Lung (tissue), 12 donors: Measurements from ENCODE around the gene EMSY. TPM values are rescaled to one million over a fixed set of nuclear protein-coding genes. Genes with fewer than 3 reads are reported as not detected.

Experiments
- ATAC-seq: fragments of 200-7000 bp; cut with Tn5 transposase; one replicate; pipeline ENCODE4 v1.9.1; 2020; ENCODE audit warnings: moderate number of reproducible peaks; ENCODE audit not compliant: insufficient read depth, low FRiP score
- DNase-seq, 3 donors: peaks; one replicate each; pipeline ENCODE4 v3.0.0-alpha.2; 2013 to 2017
- H3K27ac ChIP-seq, 2 donors: one replicate each; pipeline ENCODE4 v1.5.1; 2013; ENCODE audit warnings: mild to moderate bottlenecking in 2 of 2, moderate library complexity in 2 of 2, control low read depth in 1 of 2, inconsistent platforms in 1 of 2, low read depth in 1 of 2, low read length in 1 of 2
- H3K27me3 ChIP-seq, 3 donors: one replicate each; pipeline ENCODE4 v1.5.1; 2013; ENCODE audit warnings: low read length in 2 of 3; ENCODE audit not compliant: control insufficient read depth in 3 of 3, insufficient read depth in 3 of 3
- H3K36me3 ChIP-seq, 4 donors: one replicate each; pipeline ENCODE4 v1.5.1; 2013; ENCODE audit warnings: low read length in 4 of 4, mild to moderate bottlenecking in 1 of 4, moderate library complexity in 1 of 4; ENCODE audit not compliant: control insufficient read depth in 4 of 4, insufficient read depth in 4 of 4
- H3K4me1 ChIP-seq, 5 donors: one replicate each; pipeline ENCODE4 v1.5.1; 2013; ENCODE audit warnings: low read length in 5 of 5, mild to moderate bottlenecking in 2 of 5, moderate library complexity in 1 of 5; ENCODE audit not compliant: control insufficient read depth in 5 of 5, insufficient read depth in 5 of 5
- H3K4me3 ChIP-seq: one replicate; pipeline ENCODE4 v1.5.1; 2013; ENCODE audit warnings: mild to moderate bottlenecking, control low read depth, moderate library complexity
- H3K9ac ChIP-seq, 2 donors: one replicate each; pipeline ENCODE4 v1.5.1; 2013; ENCODE audit warnings: low read length in 2 of 2, control low read depth in 1 of 2; ENCODE audit not compliant: insufficient read depth in 1 of 2
- H3K9me3 ChIP-seq, 4 donors: one replicate each; pipeline ENCODE4 v1.5.1; 2013; ENCODE audit warnings: low read length in 3 of 4, mild to moderate bottlenecking in 1 of 4, moderate library complexity in 1 of 4; ENCODE audit not compliant: control insufficient read depth in 4 of 4, insufficient read depth in 3 of 4
- WGBS, 2 donors: extraction: QIAGEN DNeasy Blood & Tissue Kit; methylation state at CpG; one replicate each; pipeline ENCODE4 v1.1.7; 2013; 5-methylcytosine and 5-hydroxymethylcytosine counted together
- polyA plus RNA-seq, 2 donors: library from polyadenylated mRNA; stranded (reverse); fragments of 200-250 nt; gene quantifications; one replicate each; pipeline ENCODE4 v1.2.1, GENCODE V29; 2013
- total RNA-seq, 2 donors: library from RNA; depleted of rRNA in 1 of 2; stranded (reverse); fragments of >200 nt in 1 of 2; gene quantifications; one replicate each; pipeline ENCODE4 v1.2.1, GENCODE V29; 2014 to 2021
- TF ChIP-seq, protein P1 (sequence below): IDR thresholded peaks from 2 replicates; pipeline ENCODE4 v1.5.1; 2012; ENCODE audit warnings: mild to moderate bottlenecking; ENCODE audit errors: control extremely low read depth, extremely low read depth
- donor health status: control.
- donor health status: control.
- donor health status: Bipolar disorder and iron deficiency.
- donor health status: healthy.
- donor health status: DM: yes; HTN: yes; CAD: no.

The EMSY gene
- total and polyA plus RNA-seq, 4 donors = 5.0 to 59.3 (median 15.5) TPM

DNA sequence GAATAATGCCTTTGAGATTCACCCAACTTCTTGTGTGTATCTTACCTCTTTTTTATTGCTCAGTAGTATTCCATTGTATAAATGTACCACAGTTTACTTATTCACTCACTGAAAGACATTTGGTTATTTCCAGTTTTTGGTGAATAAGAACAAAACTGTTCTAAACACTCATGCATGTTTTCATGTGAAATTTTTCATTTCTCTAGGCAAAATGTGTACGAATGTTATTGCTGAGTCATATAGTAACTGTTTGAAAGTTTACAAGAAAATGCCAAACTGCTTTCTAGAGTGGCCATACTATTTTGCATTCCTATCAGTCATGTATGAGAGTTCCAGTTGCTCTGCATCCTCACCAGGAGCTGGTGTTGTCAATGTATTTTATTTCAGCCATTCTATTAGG lies 8.8 kb upstream of the EMSY start:
- no peak overlapping the region for H3K9ac ChIP-seq

DNA sequence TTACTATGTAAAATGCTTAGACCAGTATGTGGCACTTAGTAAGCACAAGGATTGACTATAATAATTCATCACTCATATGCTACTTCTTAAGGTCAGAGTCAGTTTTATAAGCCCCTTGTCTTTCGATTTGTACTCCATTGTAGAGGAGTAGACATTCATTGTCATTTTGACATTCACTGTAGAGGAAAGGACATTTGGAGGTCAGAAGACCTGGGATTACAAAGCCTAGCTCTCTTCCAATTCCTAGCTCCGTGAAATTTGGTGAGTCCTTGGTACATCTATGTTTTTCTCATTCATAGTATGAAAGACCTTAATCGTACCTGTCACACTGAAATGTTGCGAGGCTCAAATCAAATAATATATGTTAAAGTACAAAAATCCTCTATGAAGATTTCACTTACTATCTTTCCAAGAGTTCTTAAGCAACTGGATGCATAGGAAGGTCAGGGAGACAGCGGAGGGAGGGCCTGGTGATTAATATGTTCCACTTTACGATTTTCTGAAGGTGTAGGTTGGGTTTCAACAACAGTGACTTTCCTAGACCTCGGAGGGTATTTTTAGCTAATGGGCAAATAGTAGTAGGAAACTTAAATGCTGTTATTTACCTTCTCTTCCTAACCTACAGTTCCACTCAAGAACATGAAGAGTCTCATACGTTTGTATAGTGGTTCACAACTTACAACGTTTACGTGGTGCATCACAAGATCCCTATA lies 1.4 kb upstream of the EMSY start:
- H3K27me3 ChIP-seq = no peaks in the 10 kb centered on the region
- DNase-seq = peak in 1 of 3 donors; percentile 28
- TF ChIP-seq, protein P1, sequence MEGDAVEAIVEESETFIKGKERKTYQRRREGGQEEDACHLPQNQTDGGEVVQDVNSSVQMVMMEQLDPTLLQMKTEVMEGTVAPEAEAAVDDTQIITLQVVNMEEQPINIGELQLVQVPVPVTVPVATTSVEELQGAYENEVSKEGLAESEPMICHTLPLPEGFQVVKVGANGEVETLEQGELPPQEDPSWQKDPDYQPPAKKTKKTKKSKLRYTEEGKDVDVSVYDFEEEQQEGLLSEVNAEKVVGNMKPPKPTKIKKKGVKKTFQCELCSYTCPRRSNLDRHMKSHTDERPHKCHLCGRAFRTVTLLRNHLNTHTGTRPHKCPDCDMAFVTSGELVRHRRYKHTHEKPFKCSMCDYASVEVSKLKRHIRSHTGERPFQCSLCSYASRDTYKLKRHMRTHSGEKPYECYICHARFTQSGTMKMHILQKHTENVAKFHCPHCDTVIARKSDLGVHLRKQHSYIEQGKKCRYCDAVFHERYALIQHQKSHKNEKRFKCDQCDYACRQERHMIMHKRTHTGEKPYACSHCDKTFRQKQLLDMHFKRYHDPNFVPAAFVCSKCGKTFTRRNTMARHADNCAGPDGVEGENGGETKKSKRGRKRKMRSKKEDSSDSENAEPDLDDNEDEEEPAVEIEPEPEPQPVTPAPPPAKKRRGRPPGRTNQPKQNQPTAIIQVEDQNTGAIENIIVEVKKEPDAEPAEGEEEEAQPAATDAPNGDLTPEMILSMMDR = no peak

More for the DNA sequence above, 8.8 kb upstream of the EMSY start:
- TF ChIP-seq, protein P1 = no peak
- no peak for DNase-seq
- no peaks in the 10 kb centered on the region for H3K4me1 ChIP-seq
- H3K27ac ChIP-seq = no peak overlapping the region
- H3K4me3 ChIP-seq = no peak overlapping the region
- 76 to 83% methylated on average over 1 of the region's 1 CpG for WGBS, 2 donors
- no peaks in the 10 kb centered on the region for H3K36me3 ChIP-seq
- H3K9me3 ChIP-seq = no peaks in the 10 kb centered on the region
- ATAC-seq = no peak
- no peaks in the 10 kb centered on the region for H3K27me3 ChIP-seq

DNA sequence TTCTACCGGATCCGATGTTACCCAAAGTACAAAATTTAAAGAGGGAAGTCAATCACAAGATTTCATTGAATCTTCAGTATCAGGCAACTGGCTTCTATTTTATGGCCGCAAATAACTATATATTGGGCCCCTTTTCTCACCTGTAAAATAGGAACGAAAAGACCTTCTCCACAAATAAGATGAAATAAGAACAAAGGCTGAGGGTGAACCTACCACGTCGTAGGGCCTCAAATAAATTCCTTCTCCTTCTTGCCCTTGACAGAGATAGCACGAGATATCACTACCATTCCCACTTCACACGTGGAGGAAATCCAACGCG lies 794 bp upstream of the EMSY start:
- Histone ChIP-seq H3K36me3 (peaks cover 0 to 9% (median 2%) of the 10 kb centered on the region in 4 donors), H3K27me3 (no peaks in the 10 kb centered on the region), H3K4me1 (peaks cover 0 to 19% (median 7%) of the 10 kb centered on the region in 5 donors), H3K27ac (peak overlapping the region; percentile 89 to 92), H3K4me3 (peak overlapping the region; percentile 43), H3K9ac (peak overlapping the region; percentile 99 to 100), H3K9me3 (no peaks in the 10 kb centered on the region)
- no peak for ATAC-seq
- DNase-seq = no peak
- TF ChIP-seq, protein P1 = no peak
- 0% methylated on average over 10 of the region's 10 CpGs for WGBS, 2 donors

More for the DNA sequence above, 1.4 kb upstream of the EMSY start:
- no peak for ATAC-seq
- Histone ChIP-seq H3K27ac (peak overlapping the region in 1 of 2 donors; percentile 92), H3K4me1 (peaks cover 0 to 19% (median 7%) of the 10 kb centered on the region in 5 donors), H3K36me3 (peaks cover 0 to 9% (median 2%) of the 10 kb centered on the region in 4 donors), H3K4me3 (no peak overlapping the region), H3K9me3 (no peaks in the 10 kb centered on the region), H3K9ac (peak overlapping the region; percentile 99 to 100)
- 40 to 44% methylated on average over 10 of the region's 10 CpGs for WGBS, 2 donors
